CD4-positive, alpha-beta T cell (primary cell): Measurements from ENCODE around the gene AKR1D1. TPM values are rescaled to one million over a fixed set of nuclear protein-coding genes. Genes with fewer than 3 reads are reported as not detected.

Experiments
- ATAC-seq: fragments of 200-7000 bp; cut with Tn5 transposase; one replicate; pipeline ENCODE4 v1.10.0; 2022; ENCODE audit warnings: mild to moderate bottlenecking; ENCODE audit not compliant: poor library complexity
- CTCF ChIA-PET: fragments of 350-600 bp; sonication (Branson Sonifier 250); formaldehyde crosslinking; loops from one replicate; lab custom pipeline; 2021; ENCODE audit warnings: antibody characterized with exemption, inconsistent platforms; lab: Charles Lee
- POLR2A ChIA-PET: fragments of 350-600 bp; sonication (Branson Sonifier 250); formaldehyde crosslinking; loops from one replicate; lab custom pipeline; 2021; ENCODE audit warnings: antibody characterized with exemption, inconsistent platforms; lab: Charles Lee
- DNase-seq, 14 experiments: peaks; one replicate each; pipeline ENCODE4 v3.0.0-alpha.2; 2013 to 2020; ENCODE audit warnings: mixed read lengths in 2 of 14
- H3K27ac ChIP-seq, 2 donors: one replicate each; pipeline versions ENCODE4 v1.5.1 to v1.7.0; 2013; ENCODE audit warnings: low read length in 2 of 2, low read depth in 1 of 2, mild to moderate bottlenecking in 1 of 2
- H3K27me3 ChIP-seq, 2 experiments: 1 replicate in 1 of 2; 2 replicates in 1 of 2; pipeline versions ENCODE4 v1.6.1 to v1.7.0; 2013; ENCODE audit warnings: low read length in 2 of 2, control low read depth in 1 of 2, mild to moderate bottlenecking in 1 of 2, moderate library complexity in 1 of 2; ENCODE audit not compliant: insufficient read depth in 2 of 2, control insufficient read depth in 1 of 2
- H3K36me3 ChIP-seq: one replicate; pipeline ENCODE4 v1.6.1; 2013; ENCODE audit warnings: low read length, control low read depth; ENCODE audit not compliant: insufficient read depth
- H3K4me1 ChIP-seq: one replicate; pipeline ENCODE4 v1.6.1; 2013; ENCODE audit warnings: low read length, control low read depth; ENCODE audit not compliant: insufficient read depth
- H3K4me3 ChIP-seq: one replicate; pipeline ENCODE4 v1.5.1; 2013; ENCODE audit warnings: mild to moderate bottlenecking, low read length, moderate library complexity
- H3K9me3 ChIP-seq, 2 experiments: 1 replicate in 1 of 2; 2 replicates in 1 of 2; pipeline versions ENCODE4 v1.6.1 to v1.7.0; 2013; ENCODE audit warnings: low read length in 2 of 2, mild to moderate bottlenecking in 2 of 2, control low read depth in 1 of 2, moderate library complexity in 1 of 2; ENCODE audit not compliant: control insufficient read depth in 1 of 2, insufficient read depth in 1 of 2
- H3K27ac Mint-ChIP-seq: one replicate; pipeline ENCODE4 v1.8.0; 2020; ENCODE audit warnings: mixed read lengths
- H3K27me3 Mint-ChIP-seq: one replicate; pipeline ENCODE4 v1.8.0; 2021; ENCODE audit warnings: mixed read lengths
- H3K36me3 Mint-ChIP-seq: one replicate; pipeline ENCODE4 v1.8.0; 2021; ENCODE audit warnings: low read depth, mixed read lengths
- H3K4me1 Mint-ChIP-seq: one replicate; pipeline ENCODE4 v1.8.0; 2021; ENCODE audit warnings: low read depth, mixed read lengths
- H3K4me3 Mint-ChIP-seq: one replicate; pipeline ENCODE4 v1.8.0; 2020; ENCODE audit warnings: mild to moderate bottlenecking, mixed read lengths
- H3K9me3 Mint-ChIP-seq: one replicate; pipeline ENCODE4 v1.8.0; 2020; ENCODE audit warnings: mixed read lengths
- CTCF ChIP-seq: fragments of 200-600 bp; IDR thresholded peaks from one replicate; pipeline ENCODE4 v1.8.0; 2022; ENCODE audit warnings: antibody characterized with exemption, mild to moderate bottlenecking
- intact Hi-C, 2 experiments: fragments of 100-400 bp; cut with DNase I in 1 of 2; cut with micrococcal nuclease in 1 of 2; formaldehyde crosslinking; loops; one replicate each; pipeline versions ENCODE4 v1.15.1 to v1.9.0; 2023 to 2025; cut with DNase I, micrococcal nuclease
- total RNA-seq, 174 experiments: library from RNA in 2 of 174; stranded (reverse) in 2 of 174; gene quantifications; one replicate each; pipeline ENCODE4 v1.2.3 and lab custom pipeline; 2021 to 2026

Gene AKR1D1
- total RNA-seq, 2 experiments from 2014 or later, result not detected

- ATAC-seq (no peak), DNase-seq (no peak)
- Mint-ChIP-seq H3K4me3 (no peak overlapping the region), H3K4me1 (no peaks in the 10 kb centered on the region), H3K27me3 (no peaks in the 10 kb centered on the region), H3K27ac (no peak overlapping the region), H3K36me3 (no peaks in the 10 kb centered on the region), H3K9me3 (peaks cover 4% of the 10 kb centered on the region)
- ChIA-PET POLR2A (no interaction called here), CTCF (no interaction called here)
- no peaks in the 10 kb centered on the region for H3K9me3 ChIP-seq
- H3K4me1 ChIP-seq, result no peaks in the 10 kb centered on the region
- no peak overlapping the region for H3K4me3 ChIP-seq
- intact Hi-C loops, result no loop called here
- H3K27me3 ChIP-seq, result no peaks in the 10 kb centered on the region
- TF ChIP-seq CTCF, result no peak
- H3K36me3 ChIP-seq, result no peaks in the 10 kb centered on the region
- no peak overlapping the region for H3K27ac ChIP-seq
Measured at GRCh38 chr7:138029941-138030340, 46.3 kb upstream of the AKR1D1 start.

GRCh38 chr7:138030679-138031351 is 45.4 kb upstream of the AKR1D1 start:
- no peak for ATAC-seq
- Mint-ChIP-seq H3K4me1 (no peaks in the 10 kb centered on the region), H3K27ac (no peak overlapping the region), H3K36me3 (no peaks in the 10 kb centered on the region), H3K27me3 (no peaks in the 10 kb centered on the region), H3K4me3 (no peak overlapping the region), H3K9me3 (no peaks in the 10 kb centered on the region)
- intact Hi-C loops, result no loop called here
- DNase-seq, result no peak
- TF ChIP-seq CTCF, result no peak
- CTCF ChIA-PET, result no interaction called here
- no peak overlapping the region for H3K27ac ChIP-seq
- POLR2A ChIA-PET, result no interaction called here
- no peaks in the 10 kb centered on the region for H3K4me1 ChIP-seq
- H3K9me3 ChIP-seq, result no peaks in the 10 kb centered on the region
- no peak overlapping the region for H3K4me3 ChIP-seq
- no peaks in the 10 kb centered on the region for H3K36me3 ChIP-seq
- no peaks in the 10 kb centered on the region for H3K27me3 ChIP-seq

GRCh38 chr7:138032186-138032585 is 44.1 kb upstream of the AKR1D1 start:
- Histone ChIP-seq H3K27ac (no peak overlapping the region), H3K9me3 (peaks cover 0 to 5% of the 10 kb centered on the region in 2 experiments), H3K4me1 (no peaks in the 10 kb centered on the region), H3K4me3 (no peak overlapping the region), H3K36me3 (no peaks in the 10 kb centered on the region), H3K27me3 (no peaks in the 10 kb centered on the region)
- ATAC-seq, result no peak
- Mint-ChIP-seq H3K27ac (no peak overlapping the region), H3K36me3 (peaks cover 4% of the 10 kb centered on the region), H3K9me3 (peaks cover 3% of the 10 kb centered on the region), H3K27me3 (peaks cover 6% of the 10 kb centered on the region), H3K4me3 (no peak overlapping the region), H3K4me1 (no peaks in the 10 kb centered on the region)
- ChIA-PET POLR2A (no interaction called here), CTCF (no interaction called here)
- TF ChIP-seq CTCF, result no peak
- intact Hi-C loops, result no loop called here
- no peak for DNase-seq
